Measurements from ENCODE around the gene ASAP3.

DNA sequence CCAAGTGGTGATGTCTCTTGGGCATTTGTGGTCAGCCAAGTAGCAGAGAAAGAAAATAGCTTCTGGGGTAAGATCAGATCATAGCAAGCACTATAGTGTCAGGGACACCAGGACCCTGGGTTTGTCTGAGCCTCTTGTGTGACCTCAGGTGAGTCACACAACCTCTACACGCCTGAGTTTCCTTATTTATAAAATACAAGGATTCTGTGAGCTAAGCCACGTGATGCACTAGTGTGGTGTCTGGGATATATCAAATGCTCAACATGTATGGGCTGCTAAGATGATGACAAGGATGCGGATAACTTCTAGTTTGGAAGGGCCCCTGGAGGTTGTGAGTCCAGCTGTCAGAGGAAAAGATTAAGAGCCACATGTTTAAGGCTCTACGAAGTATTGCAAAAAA, 89.8 kb downstream of the ASAP3 start:
- TF ChIP-seq CTCF (IDR thresholded peaks at IDR 0.05 in 8 of 11, conservative IDR thresholded peaks at IDR 0.05 in 3 of 11) (no peak), POLR2A (IDR thresholded peaks at IDR 0.05) (no peak)
